Adrenal gland (tissue), 12 donors: ENCODE measurements around the gene METTL27. TPM values are rescaled to one million over a fixed set of nuclear protein-coding genes. Genes with fewer than 3 reads are reported as not detected.
"Not testable (repeated sequence)": the region's sequence is repeated elsewhere in the genome, so short reads cannot be mapped to it uniquely, and the experiment has no call there.

Source experiments
- DNase-seq, 7 donors: peaks; one replicate each; pipeline ENCODE4 v3.0.0-alpha.2; 2019 to 2020
- H3K27ac ChIP-seq, 5 donors: fragments of 200-600 bp; sonication (generic) in 4 of 5; 1 replicate in 3 of 5; 2 replicates in 2 of 5; pipeline versions ENCODE4 v1.5.1 to v1.8.0; 2016 to 2020; ENCODE audit warnings: mild to moderate bottlenecking in 1 of 5
- H3K27me3 ChIP-seq: fragments of 200-600 bp; 2 replicates; pipeline ENCODE4 v1.8.0; 2021
- H3K36me3 ChIP-seq, 2 donors: fragments of 200-600 bp; replicated peaks in 1 of 2; 1 replicate in 1 of 2; 2 replicates in 1 of 2; pipeline versions ENCODE4 v1.5.1 to v1.8.0; 2018 to 2022
- H3K4me1 ChIP-seq, 2 donors: fragments of 200-600 bp; replicated peaks in 1 of 2; 1 replicate in 1 of 2; 2 replicates in 1 of 2; pipeline versions ENCODE4 v1.5.1 to v1.8.0; 2018 to 2021
- H3K4me3 ChIP-seq, 4 donors: fragments of 200-600 bp; sonication (generic) in 3 of 4; one replicate each; pipeline ENCODE4 v1.5.1; 2016 to 2018
- H3K9me3 ChIP-seq, 3 donors: fragments of 200-600 bp; sonication (generic) in 1 of 3; replicated peaks in 1 of 3; 1 replicate in 2 of 3; 2 replicates in 1 of 3; pipeline versions ENCODE4 v1.5.1 to v1.8.0; 2016 to 2021
- POLR2A ChIP-seq, 2 donors: fragments of 450-650 bp; IDR thresholded peaks; one replicate each; pipeline ENCODE4 v1.6.1; 2017; ENCODE audit warnings: antibody characterized with exemption in 2 of 2, mild to moderate bottlenecking in 2 of 2, moderate library complexity in 1 of 2
- WGBS, 4 donors: extraction: QIAGEN DNeasy Blood & Tissue Kit in 2 of 4; methylation state at CpG; one replicate each; pipeline versions ENCODE4 v1.1.5 to v1.1.7; 2013 to 2017; 5-methylcytosine and 5-hydroxymethylcytosine counted together
- intact Hi-C, 2 donors: fragments of 100-400 bp; cut with DNase I; formaldehyde crosslinking; loops; one replicate each; pipeline versions ENCODE4 v1.14.1 to v1.15.0; 2022 to 2023
- polyA plus RNA-seq, 3 donors: library from polyadenylated mRNA; stranded (reverse); fragments of 200-250 nt in 2 of 3; fragments of 350-450 nt in 1 of 3; fragmentation: Illumina TruSeq in 1 of 3; extraction: RNeasy Lipid Tissue Mini Kit (QIAGEN cat#74804) in 1 of 3; gene quantifications; one replicate each; pipeline ENCODE4 v1.2.3, GENCODE V29; 2013 to 2014
- total RNA-seq, 9 donors: library from RNA; depleted of rRNA in 4 of 9; stranded (reverse); fragments of >200 nt in 4 of 9; fragments of 120-200 nt in 1 of 9; fragmentation: NEBNext Ultra II Directional in 1 of 9; extraction: Animal tissue kit (Norgen Biotek cat#: 25700) in 1 of 9; gene quantifications; one replicate each; pipeline versions ENCODE4 v1.1.0 to v1.2.4, GENCODE V29; 2013 to 2023
- TF ChIP-seq, protein P1 (sequence below), 6 experiments: fragments of 450-650 bp in 4 of 6; fragments of 200-600 bp in 2 of 6; sonication (generic) in 1 of 6; IDR thresholded peaks; 1 replicate in 5 of 6; 2 replicates in 1 of 6; pipeline versions ENCODE4 v1.5.1 to v1.8.0; 2016 to 2021; ENCODE audit warnings: antibody characterized with exemption in 6 of 6, mild to moderate bottlenecking in 2 of 6, moderate library complexity in 1 of 6
- donor health status: healthy with polysubstance abuse.
- donor health status: Bipolar disorder and iron deficiency.
- donor health status: DM: yes; HTN: yes; CAD: no.
- donor health status: DM: no; HTN: no; CAD: no.
- donor health status: DM: no; HTN: no; CAD: no.
- donor health status: DM: yes; HTN: yes; CAD: no.

METTL27 gene
- total and polyA plus RNA-seq, 12 donors, result 0.40 to 8.3 (median 2.6) TPM; not detected in 1

DNA sequence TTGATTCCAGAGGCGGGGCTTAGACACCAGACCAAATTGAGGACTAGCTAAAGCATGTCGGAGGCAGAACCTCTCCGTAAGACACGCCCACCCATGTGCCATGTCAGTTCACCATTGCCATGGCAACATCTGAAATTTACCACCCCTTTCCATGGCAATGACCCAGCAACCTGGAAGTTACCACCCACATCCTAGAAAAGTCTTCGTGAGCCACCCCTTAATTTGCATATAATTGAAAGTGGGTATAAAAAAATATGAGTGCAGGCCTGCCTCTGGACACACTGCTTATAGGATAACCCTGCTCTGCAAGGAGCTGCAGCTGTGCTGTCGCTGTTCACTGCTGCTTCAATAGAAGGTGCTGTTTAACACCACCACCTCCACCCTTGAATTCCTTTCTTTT lies 46.6 kb upstream of the METTL27 start:
- Histone ChIP-seq H3K36me3 (no peaks in the 10 kb centered on the region), H3K9me3 (no peaks in the 10 kb centered on the region), H3K27ac (no peak overlapping the region), H3K4me1 (peaks cover 0 to 5% of the 10 kb centered on the region in 2 donors), H3K4me3 (no peak overlapping the region), H3K27me3 (no peaks in the 10 kb centered on the region)
- DNase-seq, result no peak
- intact Hi-C loops, result no loop called here
- no peak for TF ChIP-seq POLR2A (IDR thresholded peaks at IDR 0.05)
- TF ChIP-seq, protein P1, sequence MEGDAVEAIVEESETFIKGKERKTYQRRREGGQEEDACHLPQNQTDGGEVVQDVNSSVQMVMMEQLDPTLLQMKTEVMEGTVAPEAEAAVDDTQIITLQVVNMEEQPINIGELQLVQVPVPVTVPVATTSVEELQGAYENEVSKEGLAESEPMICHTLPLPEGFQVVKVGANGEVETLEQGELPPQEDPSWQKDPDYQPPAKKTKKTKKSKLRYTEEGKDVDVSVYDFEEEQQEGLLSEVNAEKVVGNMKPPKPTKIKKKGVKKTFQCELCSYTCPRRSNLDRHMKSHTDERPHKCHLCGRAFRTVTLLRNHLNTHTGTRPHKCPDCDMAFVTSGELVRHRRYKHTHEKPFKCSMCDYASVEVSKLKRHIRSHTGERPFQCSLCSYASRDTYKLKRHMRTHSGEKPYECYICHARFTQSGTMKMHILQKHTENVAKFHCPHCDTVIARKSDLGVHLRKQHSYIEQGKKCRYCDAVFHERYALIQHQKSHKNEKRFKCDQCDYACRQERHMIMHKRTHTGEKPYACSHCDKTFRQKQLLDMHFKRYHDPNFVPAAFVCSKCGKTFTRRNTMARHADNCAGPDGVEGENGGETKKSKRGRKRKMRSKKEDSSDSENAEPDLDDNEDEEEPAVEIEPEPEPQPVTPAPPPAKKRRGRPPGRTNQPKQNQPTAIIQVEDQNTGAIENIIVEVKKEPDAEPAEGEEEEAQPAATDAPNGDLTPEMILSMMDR (IDR thresholded peaks at IDR 0.05), result no peak
- 81 to 85% (median 84%) methylated on average over 6 of the region's 6 CpGs for WGBS, 4 donors

DNA sequence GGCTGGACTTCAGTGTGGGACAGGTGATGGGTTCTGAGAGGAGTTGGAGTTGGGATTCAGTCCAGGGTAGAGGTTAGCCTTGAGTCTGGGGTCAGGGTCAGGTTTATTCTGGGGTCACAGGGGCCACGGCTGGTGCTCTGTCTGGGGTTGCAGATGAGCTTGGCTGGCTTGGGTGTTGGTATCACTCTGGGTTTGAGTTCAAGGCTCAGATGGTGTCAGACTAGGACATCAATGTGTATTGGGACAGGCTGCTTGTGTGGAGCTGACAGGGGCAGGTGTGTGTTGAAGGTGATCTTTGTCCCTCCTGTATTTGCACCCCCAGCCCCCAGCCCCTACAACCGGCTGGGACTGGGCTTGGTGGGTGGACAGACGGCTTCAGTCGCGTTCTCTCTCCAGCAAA lies 45.4 kb upstream of the METTL27 start:
- Histone ChIP-seq H3K27me3 (no peaks in the 10 kb centered on the region), H3K9me3 (no peaks in the 10 kb centered on the region), H3K4me3 (no peak overlapping the region), H3K27ac (no peak overlapping the region), H3K4me1 (peaks cover 0 to 5% of the 10 kb centered on the region in 2 donors), H3K36me3 (no peaks in the 10 kb centered on the region)
- TF ChIP-seq POLR2A (IDR thresholded peaks at IDR 0.05), result no peak
- TF ChIP-seq, protein P1 (IDR thresholded peaks at IDR 0.05), result no peak
- WGBS, 4 donors, result 71 to 91% (median 79%) methylated on average over 1 to 5 of the region's 5 CpGs
- DNase-seq, result no peak
- intact Hi-C loops, result loop anchor here in 1 of 2 donors (2.0 kb wide), 1 partner anchor 21 kb away; no protein-coding TSS in a partner anchor

- peaks cover 0 to 7% of the 10 kb centered on the region in 2 donors for H3K4me1 ChIP-seq
- TF ChIP-seq, protein P1 (IDR thresholded peaks at IDR 0.05), result no peak
- TF ChIP-seq POLR2A (IDR thresholded peaks at IDR 0.05), result no peak
- H3K27ac ChIP-seq, result peak overlapping the region in 1 of 5 donors; percentile 75
- no peaks in the 10 kb centered on the region for H3K27me3 ChIP-seq
- no peaks in the 10 kb centered on the region for H3K9me3 ChIP-seq
- WGBS, 4 donors, result 45 to 66% (median 48%) methylated on average over 21 to 25 of the region's 25 CpGs
- DNase-seq, result peak in 2 of 7 donors; percentile 16 to 53
- no peak overlapping the region for H3K4me3 ChIP-seq
- intact Hi-C loops, result loop anchor here in 1 of 2 donors (2.0 kb wide), 1 partner anchor 19 kb away; no protein-coding TSS in a partner anchor
- no peaks in the 10 kb centered on the region for H3K36me3 ChIP-seq
Observed at GRCh38 chr7:73885975-73886798, 43.9 kb upstream of the METTL27 start.

- Histone ChIP-seq H3K27me3 (peaks cover 2% of the 10 kb centered on the region), H3K9me3 (no peaks in the 10 kb centered on the region), H3K4me3 (no peak overlapping the region), H3K27ac (no peak overlapping the region), H3K4me1 (peaks cover 0 to 13% of the 10 kb centered on the region in 2 donors), H3K36me3 (no peaks in the 10 kb centered on the region)
- DNase-seq, result no peak
- TF ChIP-seq, protein P1 (IDR thresholded peaks at IDR 0.05), result no peak
- no peak for TF ChIP-seq POLR2A (IDR thresholded peaks at IDR 0.05)
- WGBS, 4 donors, result 76 to 100% (median 84%) methylated on average over 3 of the region's 3 CpGs
- intact Hi-C loops, result no loop called here
Observed at GRCh38 chr7:73885433-73885974, 43.2 kb upstream of the METTL27 start.

DNA sequence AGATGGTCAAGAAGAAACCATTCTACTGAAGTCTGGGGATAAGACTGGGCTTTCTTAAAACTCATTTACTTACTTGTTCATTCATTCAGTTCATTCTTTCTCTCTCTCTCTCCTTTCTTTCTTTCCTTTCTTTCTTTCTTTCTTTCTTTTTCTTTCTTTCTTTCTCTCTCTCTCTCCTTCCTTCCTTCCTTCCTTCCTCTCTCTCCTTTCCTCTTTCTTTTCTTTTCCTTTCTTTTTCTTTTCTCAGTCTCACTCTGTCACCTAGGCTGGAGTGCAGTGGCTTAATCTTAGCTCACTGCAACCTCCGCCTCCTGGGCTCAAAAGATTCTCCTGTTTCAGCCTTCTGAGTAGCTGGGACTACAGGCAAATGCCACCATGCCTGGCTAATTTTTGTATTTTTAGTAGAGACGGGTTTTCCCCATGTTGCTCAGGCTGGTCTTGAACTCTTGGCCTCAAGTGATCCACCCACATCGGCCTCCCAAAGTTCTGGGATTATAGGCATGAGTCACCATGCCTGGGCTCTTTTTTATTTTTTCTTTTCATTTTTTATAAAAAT lies 42.6 kb upstream of the METTL27 start:
- H3K9me3 ChIP-seq, DNase-seq, intact Hi-C loops, H3K27me3 ChIP-seq, H3K4me3 ChIP-seq, H3K27ac ChIP-seq, H3K36me3 ChIP-seq: not testable (repeated sequence)
- 71 to 84% (median 81%) methylated on average over 3 of the region's 3 CpGs for whole genome bisulfite sequencing, 4 donors
- peaks cover 0 to 15% of the 10 kb centered on the region in 2 donors for H3K4me1 ChIP-seq
